Activated naive CD8-positive, alpha-beta T cell treated with anti-CD3 and anti-CD28 coated beads for 36 hours (primary cell): ENCODE results near the gene JAKMIP3. TPM values are rescaled to one million over a fixed set of nuclear protein-coding genes. Genes with fewer than 3 reads are reported as not detected.

ENCODE experiments used
- DNase-seq: peaks from one replicate; pipeline ENCODE4 v3.0.0; 2021
- H3K27ac Mint-ChIP-seq: one replicate; pipeline ENCODE4 v1.8.0; 2022; ENCODE audit warnings: mild to moderate bottlenecking, moderate library complexity, mixed read lengths
- H3K27me3 Mint-ChIP-seq: one replicate; pipeline ENCODE4 v1.8.0; 2022; ENCODE audit warnings: mild to moderate bottlenecking, mixed read lengths
- H3K36me3 Mint-ChIP-seq: one replicate; pipeline ENCODE4 v1.8.0; 2021; ENCODE audit warnings: mild to moderate bottlenecking, mixed read lengths
- H3K4me1 Mint-ChIP-seq: one replicate; pipeline ENCODE4 v1.8.0; 2021; ENCODE audit warnings: mixed read lengths
- H3K4me3 Mint-ChIP-seq: one replicate; pipeline ENCODE4 v1.8.0; 2022; ENCODE audit warnings: mild to moderate bottlenecking, moderate library complexity, mixed read lengths
- H3K9me3 Mint-ChIP-seq: one replicate; pipeline ENCODE4 v1.8.0; 2022; ENCODE audit warnings: mixed read lengths
- total RNA-seq, 2 experiments: library from RNA; stranded (reverse); gene quantifications; one replicate each; pipeline ENCODE4 v1.2.3, GENCODE V29; 2021

The JAKMIP3 gene
- total RNA-seq, 2 experiments from 2014 or later: 0.21 to 0.28 TPM

GRCh38 chr10:132105302-132105995, 39.7 kb downstream of the JAKMIP3 start:
- DNase-seq: no peak
- no peaks in the 10 kb centered on the region for H3K9me3 Mint-ChIP-seq
- H3K36me3 Mint-ChIP-seq: no peaks in the 10 kb centered on the region
- no peak overlapping the region for H3K4me3 Mint-ChIP-seq
- no peaks in the 10 kb centered on the region for H3K4me1 Mint-ChIP-seq
- H3K27me3 Mint-ChIP-seq: peaks cover 10% of the 10 kb centered on the region
- peak overlapping the region; percentile 29 for H3K27ac Mint-ChIP-seq

GRCh38 chr10:132106431-132106830, 40.7 kb downstream of the JAKMIP3 start:
- Mint-ChIP-seq H3K9me3 (no peaks in the 10 kb centered on the region), H3K36me3 (no peaks in the 10 kb centered on the region), H3K4me1 (no peaks in the 10 kb centered on the region), H3K4me3 (no peak overlapping the region), H3K27me3 (peaks cover 8% of the 10 kb centered on the region), H3K27ac (no peak overlapping the region)
- DNase-seq: no peak

GRCh38 chr10:132107186-132107948, 41.6 kb downstream of the JAKMIP3 start:
- Mint-ChIP-seq H3K27ac (no peak overlapping the region), H3K36me3 (no peaks in the 10 kb centered on the region), H3K9me3 (no peaks in the 10 kb centered on the region), H3K4me1 (no peaks in the 10 kb centered on the region), H3K4me3 (no peak overlapping the region), H3K27me3 (peaks cover 5% of the 10 kb centered on the region)
- no peak for DNase-seq

GRCh38 chr10:132107949-132108877, 42.5 kb downstream of the JAKMIP3 start:
- Mint-ChIP-seq H3K27ac (no peak overlapping the region), H3K36me3 (no peaks in the 10 kb centered on the region), H3K27me3 (no peaks in the 10 kb centered on the region), H3K4me3 (no peak overlapping the region), H3K4me1 (no peaks in the 10 kb centered on the region), H3K9me3 (no peaks in the 10 kb centered on the region)
- no peak for DNase-seq

GRCh38 chr10:132109341-132110110, 43.8 kb downstream of the JAKMIP3 start:
- H3K4me1 Mint-ChIP-seq: no peaks in the 10 kb centered on the region

GRCh38 chr10:132110111-132110521, 44.4 kb downstream of the JAKMIP3 start:
- H3K27ac Mint-ChIP-seq: no peak overlapping the region
- H3K9me3 Mint-ChIP-seq: no peaks in the 10 kb centered on the region
- H3K4me3 Mint-ChIP-seq: no peak overlapping the region
- no peak for DNase-seq
- H3K36me3 Mint-ChIP-seq: no peaks in the 10 kb centered on the region
- H3K27me3 Mint-ChIP-seq: no peaks in the 10 kb centered on the region
- H3K4me1 Mint-ChIP-seq: no peaks in the 10 kb centered on the region

More at GRCh38 chr10:132109341-132110110, 43.8 kb downstream of the JAKMIP3 start:
- Mint-ChIP-seq H3K36me3 (no peaks in the 10 kb centered on the region), H3K9me3 (no peaks in the 10 kb centered on the region), H3K27me3 (no peaks in the 10 kb centered on the region), H3K4me3 (no peak overlapping the region), H3K27ac (no peak overlapping the region)
- no peak for DNase-seq

- H3K4me1 Mint-ChIP-seq: no peaks in the 10 kb centered on the region
- H3K27me3 Mint-ChIP-seq: no peaks in the 10 kb centered on the region
- no peak overlapping the region for H3K4me3 Mint-ChIP-seq
- no peak for DNase-seq
- no peak overlapping the region for H3K27ac Mint-ChIP-seq
- H3K9me3 Mint-ChIP-seq: no peaks in the 10 kb centered on the region
- no peaks in the 10 kb centered on the region for H3K36me3 Mint-ChIP-seq
Measured at GRCh38 chr10:132110713-132111112, 45.0 kb downstream of the JAKMIP3 start.

- H3K9me3 Mint-ChIP-seq: no peaks in the 10 kb centered on the region
- no peaks in the 10 kb centered on the region for H3K4me1 Mint-ChIP-seq
- DNase-seq: no peak
- H3K27ac Mint-ChIP-seq: no peak overlapping the region
- H3K27me3 Mint-ChIP-seq: no peaks in the 10 kb centered on the region
- no peak overlapping the region for H3K4me3 Mint-ChIP-seq
- no peaks in the 10 kb centered on the region for H3K36me3 Mint-ChIP-seq
Measured at GRCh38 chr10:132111121-132111731, 45.5 kb downstream of the JAKMIP3 start.

- H3K27ac Mint-ChIP-seq: no peak overlapping the region
- no peaks in the 10 kb centered on the region for H3K9me3 Mint-ChIP-seq
- H3K36me3 Mint-ChIP-seq: no peaks in the 10 kb centered on the region
- H3K27me3 Mint-ChIP-seq: no peaks in the 10 kb centered on the region
- H3K4me1 Mint-ChIP-seq: no peaks in the 10 kb centered on the region
- H3K4me3 Mint-ChIP-seq: no peak overlapping the region
- no peak for DNase-seq
Measured at GRCh38 chr10:132111871-132112341, 46.2 kb downstream of the JAKMIP3 start.

GRCh38 chr10:132112611-132113010, 46.9 kb downstream of the JAKMIP3 start:
- Mint-ChIP-seq H3K27ac (no peak overlapping the region), H3K4me1 (no peaks in the 10 kb centered on the region), H3K27me3 (no peaks in the 10 kb centered on the region), H3K9me3 (no peaks in the 10 kb centered on the region), H3K4me3 (no peak overlapping the region), H3K36me3 (no peaks in the 10 kb centered on the region)
- no peak for DNase-seq

- DNase-seq: no peak
- Mint-ChIP-seq H3K4me3 (no peak overlapping the region), H3K27me3 (no peaks in the 10 kb centered on the region), H3K36me3 (no peaks in the 10 kb centered on the region), H3K4me1 (no peaks in the 10 kb centered on the region), H3K9me3 (no peaks in the 10 kb centered on the region), H3K27ac (no peak overlapping the region)
Measured at GRCh38 chr10:132113206-132113605, 47.5 kb downstream of the JAKMIP3 start.

GRCh38 chr10:132113766-132114365, 48.1 kb downstream of the JAKMIP3 start:
- H3K4me1 Mint-ChIP-seq: no peaks in the 10 kb centered on the region
- DNase-seq: no peak
- no peaks in the 10 kb centered on the region for H3K27me3 Mint-ChIP-seq
- H3K27ac Mint-ChIP-seq: no peak overlapping the region
- H3K36me3 Mint-ChIP-seq: no peaks in the 10 kb centered on the region
- no peak overlapping the region for H3K4me3 Mint-ChIP-seq
- no peaks in the 10 kb centered on the region for H3K9me3 Mint-ChIP-seq

GRCh38 chr10:132114953-132115520, 49.3 kb downstream of the JAKMIP3 start:
- no peak for DNase-seq
- Mint-ChIP-seq H3K27ac (no peak overlapping the region), H3K36me3 (no peaks in the 10 kb centered on the region), H3K4me1 (no peaks in the 10 kb centered on the region), H3K9me3 (no peaks in the 10 kb centered on the region), H3K4me3 (no peak overlapping the region), H3K27me3 (peaks cover 2% of the 10 kb centered on the region)
